ENCODE measurements around the gene CHAT.

CHAT gene

GRCh38 chr10:49688920-49689319 lies 75.1 kb downstream of the CHAT start:
- no peak for DNase-seq (ENCODE audit: low spot score)

- DNase-seq (ENCODE audit: low spot score): no peak
These were observed 76.2 kb downstream of the CHAT start for GRCh38 chr10:49689882-49690510.

- DNase-seq (ENCODE audit: low spot score): no peak
These were observed 77.0 kb downstream of the CHAT start for GRCh38 chr10:49690698-49691356.

GRCh38 chr10:49691588-49691987 lies 77.8 kb downstream of the CHAT start:
- DNase-seq (ENCODE audit: low spot score): no peak

GRCh38 chr10:49694466-49694865 lies 80.6 kb downstream of the CHAT start:
- no peak for DNase-seq (ENCODE audit: low spot score)

- no peak for DNase-seq (ENCODE audit: low spot score)
These were observed 82.5 kb downstream of the CHAT start for GRCh38 chr10:49696311-49696710.

- no peak for DNase-seq (ENCODE audit: low spot score)
These were observed 84.8 kb downstream of the CHAT start for GRCh38 chr10:49698679-49699078.

GRCh38 chr10:49700211-49700610 lies 86.4 kb downstream of the CHAT start:
- DNase-seq (ENCODE audit: low spot score): no peak

GRCh38 chr10:49700997-49701396 lies 87.2 kb downstream of the CHAT start:
- no peak for DNase-seq (ENCODE audit: low spot score)

- no peak for DNase-seq (ENCODE audit: low spot score)
These were observed 93.7 kb downstream of the CHAT start for GRCh38 chr10:49707585-49707984.

GRCh38 chr10:49709934-49710333 lies 96.1 kb downstream of the CHAT start:
- DNase-seq (ENCODE audit: low spot score): no peak

GRCh38 chr10:49710966-49711365 lies 97.1 kb downstream of the CHAT start:
- no peak for DNase-seq (ENCODE audit: low spot score)

GRCh38 chr10:49711481-49711880 lies 97.6 kb downstream of the CHAT start:
- DNase-seq (ENCODE audit: low spot score): no peak

- no peak for DNase-seq (ENCODE audit: low spot score)
These were observed 99.4 kb downstream of the CHAT start for GRCh38 chr10:49713266-49713665.
